A673 (cell line): ENCODE measurements around the gene DMBX1.

Source experiments
- CTCF ChIP-seq: fragments of 300-800, 200-600 bp; sonication (generic); conservative IDR thresholded peaks from 2 replicates; pipeline ENCODE4 v1.5.1; 2017; ENCODE audit warnings: low read depth, mild to moderate bottlenecking, antibody characterized with exemption, low read length, moderate library complexity, mixed read lengths
- EZH2 ChIP-seq: fragments of 200-600 bp; sonication (generic); IDR thresholded peaks from 2 replicates; pipeline ENCODE4 v1.6.1; 2017; ENCODE audit warnings: borderline replicate concordance, low read depth, mild to moderate bottlenecking, mixed read lengths, antibody characterized with exemption, low read length; ENCODE audit not compliant: poor library complexity, severe bottlenecking

GRCh38 chr1:46459315-46459714 is 30.3 kb upstream of the DMBX1 start:
- TF ChIP-seq CTCF, result no peak
- no peak for TF ChIP-seq EZH2
